OCI-LY7 (cell line): Measurements from ENCODE around the gene ACOXL. TPM values are rescaled to one million over a fixed set of nuclear protein-coding genes. Genes with fewer than 3 reads are reported as not detected.

Experiments
- BruUV-seq: library from RNA; stranded (reverse); fragments of 400-500 nt; replicated peaks from 2 replicates; lab custom pipeline; 2021; lab: Mats Ljungman, UMichigan
- CTCF ChIA-PET: fragments of 300-600 bp; sonication (Branson Sonifier 250); formaldehyde crosslinking; loops from one replicate; lab custom pipeline; 2022; ENCODE audit warnings: antibody characterized with exemption; ENCODE audit not compliant: unreplicated experiment; lab: Charles Lee
- POLR2A ChIA-PET: fragments of 300-600 bp; sonication (Branson Sonifier 250); formaldehyde crosslinking; loops from one replicate; lab custom pipeline; 2022; ENCODE audit warnings: antibody characterized with exemption; lab: Charles Lee
- DNase-seq: peaks from one replicate; pipeline ENCODE4 v3.0.0-alpha.2; 2015; ENCODE audit warnings: low spot score
- H2AFZ ChIP-seq: fragments of 200-600 bp; sonication (generic), shearing (Covaris generic); 2 replicates; pipeline ENCODE4 v1.6.1; 2014; ENCODE audit warnings: mild to moderate bottlenecking, antibody characterized with exemption, low read length, moderate library complexity
- H3K27ac ChIP-seq: fragments of 200-600 bp; sonication (generic); 2 replicates; pipeline ENCODE4 v1.5.1; 2014; ENCODE audit warnings: mixed run types, low read depth, mild to moderate bottlenecking, moderate library complexity, low read length, inconsistent platforms; ENCODE audit not compliant: poor library complexity, severe bottlenecking
- H3K36me3 ChIP-seq: fragments of 200-600 bp; sonication (generic); 2 replicates; pipeline ENCODE4 v1.6.1; 2014; ENCODE audit warnings: mild to moderate bottlenecking, antibody characterized with exemption, low read length, moderate library complexity, mixed read lengths; ENCODE audit not compliant: insufficient read depth
- H3K4me1 ChIP-seq: fragments of 200-600 bp; sonication (generic); 2 replicates; pipeline ENCODE4 v1.5.1; 2014; ENCODE audit warnings: mild to moderate bottlenecking, low read length; ENCODE audit not compliant: insufficient read depth, poor library complexity, severe bottlenecking
- H3K4me2 ChIP-seq: fragments of 200-600 bp; sonication (generic); 2 replicates; pipeline ENCODE4 v1.6.1; 2014; ENCODE audit warnings: mild to moderate bottlenecking, low read length
- H3K4me3 ChIP-seq: fragments of 200-600 bp; sonication (generic); 2 replicates; pipeline ENCODE4 v1.5.1; 2014; ENCODE audit warnings: mild to moderate bottlenecking, low read depth, low read length; ENCODE audit not compliant: poor library complexity, severe bottlenecking
- H3K79me2 ChIP-seq: fragments of 200-600 bp; sonication (generic); 2 replicates; pipeline ENCODE4 v1.6.1; 2016; ENCODE audit warnings: low read depth, mild to moderate bottlenecking, low read length, moderate library complexity, mixed read lengths; ENCODE audit not compliant: insufficient read depth
- H3K9me2 ChIP-seq: fragments of 200-600 bp; sonication (generic); 2 replicates; pipeline ENCODE4 v1.6.1; 2016; ENCODE audit warnings: mild to moderate bottlenecking, low read length, mixed read lengths; ENCODE audit not compliant: insufficient read depth
- H3K9me3 ChIP-seq: fragments of 200-600 bp; sonication (generic); 2 replicates; pipeline ENCODE4 v1.6.1; 2014; ENCODE audit warnings: mild to moderate bottlenecking, mixed run types, low read length, mixed read lengths
- H4K20me1 ChIP-seq: fragments of 200-600 bp; sonication (generic); 2 replicates; pipeline ENCODE4 v1.6.1; 2014; ENCODE audit warnings: mild to moderate bottlenecking, antibody characterized with exemption, low read length, moderate library complexity, mixed read lengths; ENCODE audit not compliant: insufficient read depth
- CTCF ChIP-seq: fragments of 200-600 bp; sonication (generic); conservative IDR thresholded peaks from 2 replicates; pipeline ENCODE4 v1.5.1; 2014; ENCODE audit warnings: mild to moderate bottlenecking, antibody characterized with exemption, low read length, moderate library complexity, mixed read lengths
- EZH2phosphoT487 ChIP-seq: fragments of 200-600 bp; sonication (generic); IDR thresholded peaks from 2 replicates; pipeline ENCODE4 v1.6.1; 2018; ENCODE audit warnings: low read depth, borderline replicate concordance, mild to moderate bottlenecking, mixed run types, antibody characterized with exemption, low read length, moderate library complexity, mixed read lengths
- intact Hi-C: fragments of 100-400 bp; cut with micrococcal nuclease; formaldehyde crosslinking; loops from one replicate; pipeline ENCODE4 v1.10.0; 2022; ENCODE audit not compliant: unreplicated experiment
- total RNA-seq, 2 experiments: library from RNA; depleted of rRNA in 1 of 2; stranded (reverse); fragments of >200 nt in 1 of 2; shearing (Covaris generic) in 1 of 2; gene quantifications; 2 replicates each; pipeline ENCODE4 v1.2.3, GENCODE V29; 2014 to 2022

ACOXL gene
- total RNA-seq, 2 experiments from 2014 or later = 1.4 TPM; not detected in 1

GRCh38 chr2:111029181-111029927 is 297.0 kb downstream of the ACOXL start:
- BruUV-seq = no TSS peak

GRCh38 chr2:111030260-111030891 is 298.0 kb downstream of the ACOXL start:
- Histone ChIP-seq H3K4me1 (peaks cover 54% of the 10 kb centered on the region), H2AFZ (peak overlapping the region; percentile 34; the same call in 1 of the 2 replicates), H3K4me2 (no peak overlapping the region; the same call in 1 of the 2 replicates), H4K20me1 (no peaks in the 10 kb centered on the region), H3K9me3 (0 out of 2 replicates have a peak, but pooled peaks cover 6% of the 10 kb centered on the region), H3K4me3 (no peak overlapping the region), H3K9me2 (no peaks in the 10 kb centered on the region), H3K27ac (no peak overlapping the region), H3K36me3 (no peaks in the 10 kb centered on the region), H3K79me2 (no peaks in the 10 kb centered on the region)
- CTCF ChIA-PET = no interaction called here
- no peak for DNase-seq
- BruUV-seq = no TSS peak
- intact Hi-C loops = loop anchor here (1.0 to 10.0 kb wide), 2 partner anchors 90 to 644 kb away; partner anchors contain the start of gene BCL2L11
- TF ChIP-seq CTCF = no peak
- no peak for TF ChIP-seq EZH2phosphoT487
- POLR2A ChIA-PET = interaction anchor here (1.0 to 1.4 kb wide), 2 partner anchors 10 to 25 kb away, joined by 3 read pairs; no protein-coding TSS in a partner anchor

More at GRCh38 chr2:111029181-111029927, 297.0 kb downstream of the ACOXL start:
- no peaks in the 10 kb centered on the region for H3K36me3 ChIP-seq
- no peak overlapping the region for H3K4me2 ChIP-seq
- 0 out of 2 replicates have a peak, but pooled peaks cover 6% of the 10 kb centered on the region for H3K9me3 ChIP-seq
- no peaks in the 10 kb centered on the region for H4K20me1 ChIP-seq
- H3K9me2 ChIP-seq = no peaks in the 10 kb centered on the region
- ChIA-PET CTCF (interaction anchor here (1.2 kb wide), 1 partner anchor 12 kb away, joined by 3 read pairs; no protein-coding TSS in a partner anchor), POLR2A (no interaction called here)
- no peaks in the 10 kb centered on the region for H3K79me2 ChIP-seq
- intact Hi-C loops = loop anchor here (2.0 kb wide), 1 partner anchor 87 kb away; no protein-coding TSS in a partner anchor
- H3K4me1 ChIP-seq = peaks cover 43% of the 10 kb centered on the region
- TF ChIP-seq EZH2phosphoT487 (no peak), CTCF (no peak)
- peak overlapping the region; percentile 24; the same call in 1 of the 2 replicates for H2AFZ ChIP-seq
- no peak overlapping the region for H3K4me3 ChIP-seq
- DNase-seq = no peak
- no peak overlapping the region for H3K27ac ChIP-seq
